Measurements from ENCODE around the gene CACNA1E.

The CACNA1E gene

GRCh38 chr1:181718034-181718433 is 234.7 kb downstream of the CACNA1E start:
- DNase-seq, result no peak

GRCh38 chr1:181726320-181727012 is 243.1 kb downstream of the CACNA1E start:
- DNase-seq, result no peak

GRCh38 chr1:181730606-181731005 is 247.3 kb downstream of the CACNA1E start:
- no peak for DNase-seq

GRCh38 chr1:181732218-181732990 is 249.1 kb downstream of the CACNA1E start:
- no peak for DNase-seq

GRCh38 chr1:181733486-181733885 is 250.2 kb downstream of the CACNA1E start:
- no peak for DNase-seq

- no peak for DNase-seq
Observed at GRCh38 chr1:181737056-181737455, 253.7 kb downstream of the CACNA1E start.

GRCh38 chr1:181739214-181739613 is 255.9 kb downstream of the CACNA1E start:
- DNase-seq, result no peak

GRCh38 chr1:181742426-181742825 is 259.1 kb downstream of the CACNA1E start:
- no peak for DNase-seq

- no peak for DNase-seq
Observed at GRCh38 chr1:181743878-181744312, 260.6 kb downstream of the CACNA1E start.

GRCh38 chr1:181746224-181746623 is 262.9 kb downstream of the CACNA1E start:
- no peak for DNase-seq

GRCh38 chr1:181748013-181748412 is 264.7 kb downstream of the CACNA1E start:
- no peak for DNase-seq

GRCh38 chr1:181754103-181754502 is 270.8 kb downstream of the CACNA1E start:
- DNase-seq, result no peak

- DNase-seq, result no peak
Observed at GRCh38 chr1:181759481-181759880, 276.2 kb downstream of the CACNA1E start.

- no peak for DNase-seq
Observed at GRCh38 chr1:181763736-181764135, 280.4 kb downstream of the CACNA1E start.

- DNase-seq, result no peak
Observed at GRCh38 chr1:181765451-181766026, 282.2 kb downstream of the CACNA1E start.

GRCh38 chr1:181767001-181767708 is 283.8 kb downstream of the CACNA1E start:
- no peak for DNase-seq

GRCh38 chr1:181768211-181768929 is 285.1 kb downstream of the CACNA1E start:
- DNase-seq, result no peak

GRCh38 chr1:181768930-181769280 is 285.6 kb downstream of the CACNA1E start:
- no peak for DNase-seq

GRCh38 chr1:181769846-181770245 is 286.5 kb downstream of the CACNA1E start:
- no peak for DNase-seq

- DNase-seq, result no peak
Observed at GRCh38 chr1:181772714-181773113, 289.4 kb downstream of the CACNA1E start.

- DNase-seq, result no peak
Observed at GRCh38 chr1:181776044-181776443, 292.7 kb downstream of the CACNA1E start.

GRCh38 chr1:181777286-181777685 is 294.0 kb downstream of the CACNA1E start:
- no peak for DNase-seq

- no peak for DNase-seq
Observed at GRCh38 chr1:181777812-181778211, 294.5 kb downstream of the CACNA1E start.

Measured in Kasumi-1 (cell line).